ENCODE data around the gene OR51B6. TPM values are rescaled to one million over a fixed set of nuclear protein-coding genes. Genes with fewer than 3 reads are reported as not detected.
"Not testable (repeated sequence)": the region's sequence is repeated elsewhere in the genome, so short reads cannot be mapped to it uniquely, and the experiment has no call there.

OR51B6 gene
- polyA plus RNA-seq (ENCODE audit: insufficient read length in 10 of 10), result not detected
- long read RNA-seq, donor 1, result 0 reads
- long read RNA-seq, donor 2, result 0 reads
- long read RNA-seq, donor 3, result 0 reads
- long read RNA-seq, donor 4, partial matches to known transcripts, result 0 of 1 reads
- long read RNA-seq, donor 4, other reads (novel, unspliced or antisense), result 0 of 1 reads
- long read RNA-seq, donor 5, result 0 reads
- long read RNA-seq, donor 6, result 0 reads
- long read RNA-seq, donor 7, result 0 reads
- long read RNA-seq, donor 8, result 0 reads
- long read RNA-seq, donor 9, result 0 reads

DNA sequence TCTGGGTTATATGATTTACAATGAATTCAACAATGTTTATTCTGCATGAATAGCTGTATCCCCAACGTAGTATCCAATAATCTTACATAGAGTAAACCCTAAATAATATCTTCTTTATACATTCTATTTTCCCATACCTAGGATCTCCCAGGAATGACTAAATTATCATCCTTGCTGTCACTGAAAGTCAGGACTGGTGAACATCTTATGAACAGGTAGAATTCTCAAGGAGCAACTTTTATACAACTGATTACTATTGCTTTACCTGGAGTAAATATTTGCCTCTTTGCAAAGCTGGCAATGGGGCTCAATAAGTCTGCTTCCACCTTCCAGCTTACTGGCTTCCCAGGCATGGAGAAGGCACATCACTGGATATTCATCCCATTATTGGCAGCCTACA, at the start of gene OR51B6:
Gene OR51B6 (plus strand): TSS at position 301 of the 400 bp plus-strand sequence. CDS start 0 bp downstream, at position 301.
- no peak for DNase-seq

DNA sequence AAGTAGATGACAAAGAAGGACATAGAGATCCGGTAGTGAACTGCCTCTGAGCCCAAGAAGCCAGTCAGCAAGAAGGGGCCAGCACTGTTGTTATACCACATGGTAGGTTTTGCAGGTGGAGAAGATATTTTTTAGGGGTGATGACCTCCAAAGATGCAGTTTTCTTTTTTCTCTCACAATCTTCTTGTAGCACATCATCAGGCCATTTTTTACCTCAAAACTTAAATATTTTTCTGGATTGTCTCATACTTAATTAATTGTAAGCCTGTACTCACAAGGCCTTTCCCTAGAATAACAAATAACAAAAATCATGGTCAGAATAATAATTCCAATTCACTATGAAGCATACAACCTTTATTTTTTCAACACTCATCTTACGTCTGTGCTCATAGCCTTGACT, 49.5 kb upstream of the OR51B6 start, which contains the start of gene OR51B4:
Gene OR51B4 (minus strand): TSS at position 101 of the 400 bp plus-strand sequence. CDS start 0 bp downstream, at position 101.
- no peak for DNase-seq

DNA sequence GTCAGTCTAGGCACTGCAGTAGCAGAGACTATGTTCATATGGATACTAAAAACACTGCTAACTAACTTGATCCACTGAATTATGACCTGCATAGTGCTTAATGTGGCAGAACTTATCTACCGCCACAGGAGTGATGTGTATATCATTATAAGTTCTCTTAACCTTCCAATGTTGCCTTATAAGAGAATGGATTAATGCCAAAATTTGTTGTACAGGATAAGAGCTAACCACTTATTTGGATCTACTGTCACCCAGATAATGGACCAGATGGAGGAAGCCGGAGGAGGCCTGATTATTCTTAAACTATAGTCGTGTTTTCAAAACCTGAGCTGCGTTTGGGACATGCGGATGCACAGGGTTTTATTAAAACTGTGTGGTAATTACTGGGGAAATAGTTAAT, 47.7 kb upstream of the OR51B6 start:
- DNase-seq, result no peak

DNA sequence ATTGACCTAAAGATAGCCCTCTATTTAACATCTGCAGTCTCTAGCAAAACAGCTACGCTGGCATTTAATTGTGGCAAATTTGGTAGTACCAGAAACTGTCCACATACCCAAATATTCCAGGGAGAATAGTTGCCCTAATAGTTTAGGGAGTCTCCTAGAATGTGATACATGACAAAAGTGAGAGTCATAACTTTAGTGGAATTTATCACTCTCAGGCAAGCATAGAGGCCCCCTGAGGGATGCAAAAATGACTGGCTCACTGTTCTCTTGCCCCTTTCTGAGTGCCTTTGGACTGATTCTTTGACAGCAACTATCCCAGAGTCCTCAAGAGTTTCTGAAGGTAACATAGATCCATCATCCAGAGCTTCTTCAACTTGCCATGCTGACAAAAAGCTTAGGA, 47.3 kb upstream of the OR51B6 start:
- DNase-seq, result no peak

- no peak for DNase-seq
Observed at GRCh38 chr11:5307256-5308019, 43.9 kb upstream of the OR51B6 start.

DNA sequence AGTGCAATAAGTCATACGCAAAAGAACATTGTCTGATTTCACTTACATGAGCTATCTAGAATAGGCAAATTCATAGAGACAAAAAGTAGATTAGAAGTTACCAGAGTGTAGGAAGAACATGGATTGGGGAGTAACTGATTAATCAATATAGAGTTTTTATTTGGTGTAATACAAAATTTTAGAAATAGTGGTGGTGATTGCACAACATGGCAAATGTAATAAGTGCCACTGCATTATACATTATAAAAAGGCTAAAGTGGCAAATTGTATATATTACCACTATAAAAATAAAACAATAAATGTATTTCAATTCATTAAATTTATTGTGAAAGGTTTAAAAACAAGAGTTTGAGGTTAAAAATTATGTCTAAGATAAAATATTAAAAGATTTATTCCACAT, 40.9 kb upstream of the OR51B6 start:
- DNase-seq, result no peak

DNA sequence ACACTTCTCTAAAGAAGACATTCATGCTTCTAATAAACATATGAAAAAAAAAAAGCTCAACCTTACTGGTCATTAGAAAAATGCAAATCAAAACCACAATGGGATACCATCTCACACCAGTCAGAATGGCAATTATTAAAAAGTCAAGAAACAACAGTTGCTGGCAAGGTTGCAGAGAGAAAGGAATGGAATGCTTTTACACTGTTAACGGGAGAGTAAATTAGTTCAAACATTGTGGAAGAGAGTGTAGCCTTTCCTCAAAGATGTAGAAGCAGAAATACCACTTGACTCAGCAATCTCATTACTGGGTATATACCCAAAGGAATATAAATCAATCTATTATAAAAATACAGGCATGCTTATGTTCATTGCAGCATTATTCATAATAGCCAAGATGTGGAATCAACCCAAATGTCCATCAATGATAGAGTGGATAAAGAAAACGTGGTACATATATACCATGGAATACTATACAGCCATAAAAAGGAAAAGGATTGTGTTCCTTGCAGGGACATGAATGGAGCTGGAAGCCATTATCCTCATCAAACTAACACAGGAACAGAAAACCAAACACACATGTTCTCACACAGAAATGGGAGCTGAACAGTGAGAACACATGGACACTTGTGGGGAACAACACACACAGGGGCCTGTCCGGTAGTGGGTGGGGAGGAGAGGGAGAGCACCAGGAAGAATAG, 37.8 kb upstream of the OR51B6 start:
- not testable (repeated sequence) for DNase-seq

DNA sequence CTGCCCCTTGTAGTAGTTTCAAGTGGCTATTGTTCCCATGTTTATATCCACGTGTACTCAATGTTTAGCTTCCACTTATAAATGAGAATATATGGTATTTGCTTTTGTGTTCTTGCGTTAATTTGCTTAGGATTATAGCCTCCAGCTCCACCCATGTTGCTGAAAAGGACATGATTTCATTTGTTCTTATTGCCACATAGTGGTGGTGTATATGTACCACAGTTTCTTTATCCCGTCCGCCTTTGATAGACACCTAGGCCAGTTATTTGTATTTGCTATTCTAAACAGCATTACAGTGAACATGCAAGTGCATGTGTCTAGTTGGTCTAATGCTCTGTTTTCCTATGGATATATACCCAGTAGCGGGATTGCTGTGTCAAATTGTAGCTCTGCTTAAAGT, 34.0 kb upstream of the OR51B6 start:
- no peak for DNase-seq

DNA sequence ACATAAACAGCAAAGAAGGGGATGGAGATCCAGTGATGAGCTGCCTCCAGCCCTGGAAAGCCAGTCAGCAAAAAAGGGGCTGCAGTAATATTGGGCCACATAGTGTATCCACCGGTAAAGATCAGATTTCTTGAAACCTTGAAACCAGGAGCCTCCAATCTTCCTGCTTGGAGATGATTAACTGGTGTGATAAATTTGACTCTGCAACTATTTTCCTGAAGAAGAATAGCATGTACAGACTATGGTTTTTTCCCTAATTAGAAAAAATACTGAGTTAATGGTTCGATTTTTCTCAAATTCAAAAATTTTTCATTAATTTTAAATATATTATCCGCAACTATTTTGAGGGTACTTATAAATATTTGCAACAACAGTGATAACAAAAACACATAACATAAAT, 27.1 kb upstream of the OR51B6 start, which contains the start of gene OR51B2:
Gene OR51B2 (minus strand): TSS at position 101 of the 400 bp plus-strand sequence. CDS start 0 bp downstream, at position 101.
- no peak for DNase-seq

DNA sequence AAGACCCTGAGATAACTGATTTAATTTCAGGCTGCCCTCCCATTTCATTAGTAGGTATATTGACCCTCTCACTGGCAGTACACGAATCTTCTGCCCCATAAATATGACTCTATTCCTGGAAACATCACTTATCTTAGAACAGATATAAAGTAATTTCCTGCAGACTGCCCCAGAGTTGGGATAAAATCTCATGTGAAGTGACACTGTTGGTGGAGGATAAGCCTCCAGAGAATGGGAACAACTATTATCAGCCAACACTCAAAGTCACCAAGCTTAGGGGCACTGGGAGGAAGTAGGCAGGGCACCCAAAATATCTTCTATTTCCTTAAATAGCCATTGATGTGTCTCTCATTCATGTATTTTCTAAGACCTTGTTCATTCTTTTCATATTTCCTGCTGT, 16.1 kb upstream of the OR51B6 start:
- no peak for DNase-seq

DNA sequence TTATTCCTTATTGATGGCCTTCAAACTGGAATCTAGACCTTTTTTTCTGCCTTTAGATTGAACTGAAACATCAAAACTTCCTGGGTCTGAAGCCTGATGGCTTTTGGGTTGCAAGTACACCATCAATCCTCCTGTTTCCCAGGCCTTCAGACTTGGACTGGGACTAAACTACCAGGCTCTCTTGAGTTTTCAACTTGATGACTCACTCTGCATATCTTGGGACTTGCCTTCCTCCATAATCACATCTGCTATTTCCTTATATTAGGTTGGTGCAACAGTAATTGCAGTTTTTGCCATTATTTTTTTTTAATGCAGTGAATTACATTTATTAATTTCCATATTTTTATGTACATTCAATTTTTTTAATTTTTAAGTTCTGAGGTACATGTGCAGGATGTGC, 15.0 kb upstream of the OR51B6 start:
- DNase-seq, result no peak

- not testable (repeated sequence) for DNase-seq
Observed at GRCh38 chr11:5337253-5337652, 14.1 kb upstream of the OR51B6 start.

- no peak for DNase-seq
Observed at GRCh38 chr11:5339771-5340322, 11.5 kb upstream of the OR51B6 start.

DNA sequence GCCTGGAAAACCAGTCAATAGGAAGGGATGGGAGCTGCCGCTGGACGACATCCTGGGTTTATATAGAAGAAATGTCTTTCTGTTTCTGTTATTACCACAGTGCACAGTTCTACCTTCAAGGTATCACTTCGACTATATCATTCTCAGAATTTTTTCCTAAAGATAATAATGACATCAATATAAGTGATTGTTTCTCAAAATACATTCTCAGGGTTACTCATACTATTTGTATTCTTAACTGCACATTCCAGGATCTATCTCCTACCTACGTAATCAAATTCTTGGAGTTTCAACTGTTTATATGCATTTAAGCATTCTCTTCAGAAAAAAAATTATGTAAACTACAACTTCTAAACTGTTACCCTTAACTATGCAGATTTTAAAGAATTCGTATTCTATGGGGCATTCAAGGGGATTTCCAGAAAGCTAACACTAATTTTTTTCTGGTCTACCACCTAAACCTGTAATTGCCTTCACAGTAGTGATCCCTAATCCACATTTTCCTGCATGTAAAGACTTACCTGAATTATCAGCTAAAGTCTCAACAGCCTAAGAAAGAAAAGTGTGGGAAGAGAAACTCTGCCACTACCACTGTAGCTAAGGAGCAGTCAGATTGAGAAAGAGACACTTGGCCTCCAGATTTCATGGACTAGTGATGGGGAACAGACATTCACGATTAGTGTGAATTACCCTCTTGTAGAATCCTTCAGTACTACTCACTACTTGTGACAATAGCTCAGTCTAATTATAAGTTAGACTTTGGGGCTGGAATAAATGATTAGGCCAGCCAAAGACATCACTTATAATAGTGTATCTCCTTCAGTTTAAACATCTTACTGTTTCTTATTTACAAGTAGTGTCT, 7.6 kb upstream of the OR51B6 start, which contains the start of gene OR51B5:
Gene OR51B5 (minus strand): TSS at position 51 of the 862 bp plus-strand sequence. CDS start 0 bp downstream, at position 51.
- no peak for DNase-seq

- no peak for DNase-seq
Observed at GRCh38 chr11:5345831-5346230, 5.5 kb upstream of the OR51B6 start.

GRCh38 chr11:5348551-5349194, 2.6 kb upstream of the OR51B6 start:
- DNase-seq, result no peak

GRCh38 chr11:5349550-5349949, 1.8 kb upstream of the OR51B6 start:
- DNase-seq, result no peak

GRCh38 chr11:5356031-5356430, 4.7 kb downstream of the OR51B6 start:
- DNase-seq, result not testable (repeated sequence)

DNA sequence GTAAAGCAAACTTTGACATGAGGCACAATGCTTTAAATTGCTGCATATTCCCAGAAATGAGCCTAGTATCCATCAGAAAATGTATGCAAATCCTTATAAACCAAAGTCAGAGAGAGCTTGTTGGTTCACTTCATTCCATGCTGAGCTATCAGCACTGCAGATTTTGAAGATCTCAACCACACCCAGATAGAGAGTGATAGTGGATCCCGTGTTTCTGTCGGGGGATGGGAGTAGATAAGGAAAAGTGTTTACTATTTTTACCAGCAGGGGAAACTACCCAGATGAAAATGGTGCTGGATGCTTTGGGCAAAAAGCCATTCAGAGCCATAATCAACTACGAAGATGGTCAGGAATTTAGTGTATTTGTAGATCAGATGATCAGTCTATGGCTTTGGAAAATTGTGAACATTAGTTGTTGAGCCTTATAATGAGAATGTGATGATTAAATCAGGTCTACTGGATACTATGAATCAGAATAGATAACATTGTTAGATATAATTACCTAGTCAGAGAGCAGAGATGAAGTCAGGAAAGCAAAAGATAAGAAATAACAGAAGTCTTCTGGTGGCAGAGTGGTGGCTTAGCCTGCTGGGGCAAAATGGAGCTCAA, 10.8 kb downstream of the OR51B6 start:
- DNase-seq, result no peak

- DNase-seq, result no peak
Observed at GRCh38 chr11:5363679-5364078, 12.4 kb downstream of the OR51B6 start.

All from muscle of back (tissue), 13 donors.